MM.1S (cell line): ENCODE results near the gene MPDZ.

Source experiments
- DNase-seq: peaks from one replicate; pipeline ENCODE4 v3.0.0-alpha.2; 2015
- H2AFZ ChIP-seq: fragments of 300-600 bp; sonication (generic); 2 replicates; pipeline ENCODE4 v1.6.0; 2016; ENCODE audit warnings: antibody characterized with exemption, low read length
- H3F3A ChIP-seq: fragments of 300-600 bp; sonication (generic); 2 replicates; pipeline ENCODE4 v1.6.1; 2016; ENCODE audit warnings: mild to moderate bottlenecking, antibody characterized with exemption, low read length, moderate library complexity, mixed read lengths; ENCODE audit not compliant: insufficient read depth
- H3K27ac ChIP-seq: fragments of 300-600 bp; sonication (generic); 2 replicates; pipeline ENCODE4 v1.5.1; 2016; ENCODE audit warnings: mild to moderate bottlenecking, low read length
- H3K27me3 ChIP-seq: fragments of 300-600 bp; sonication (generic); replicated peaks from 2 replicates; pipeline ENCODE4 v1.6.0; 2016; ENCODE audit warnings: low read length; ENCODE audit not compliant: insufficient read depth
- H3K36me3 ChIP-seq: fragments of 300-600 bp; sonication (generic); replicated peaks from 2 replicates; pipeline ENCODE4 v1.6.1; 2016; ENCODE audit warnings: mild to moderate bottlenecking, low read length, mixed read lengths; ENCODE audit not compliant: insufficient read depth
- H3K4me1 ChIP-seq: fragments of 300-600 bp; sonication (generic); 2 replicates; pipeline ENCODE4 v1.6.1; 2016; ENCODE audit warnings: low read length, mixed read lengths
- H3K4me2 ChIP-seq: fragments of 300-600 bp; sonication (generic); 2 replicates; pipeline ENCODE4 v1.6.0; 2016; ENCODE audit warnings: low read depth, low read length
- H3K4me3 ChIP-seq: fragments of 300-600 bp; sonication (generic); 2 replicates; pipeline ENCODE4 v1.5.1; 2016; ENCODE audit warnings: low read length, mixed read lengths
- H3K79me2 ChIP-seq: fragments of 300-600 bp; sonication (generic); 2 replicates; pipeline ENCODE4 v1.6.1; 2016; ENCODE audit warnings: mixed run types, low read length, mixed read lengths
- H3K9ac ChIP-seq: fragments of 300-600 bp; sonication (generic); 2 replicates; pipeline ENCODE4 v1.6.1; 2016; ENCODE audit warnings: low read length, mixed read lengths
- H3K9me2 ChIP-seq: fragments of 300-600 bp; sonication (generic); replicated peaks from 2 replicates; pipeline ENCODE4 v1.6.1; 2016; ENCODE audit warnings: mild to moderate bottlenecking, low read length, mixed read lengths; ENCODE audit not compliant: insufficient read depth
- H3K9me3 ChIP-seq: fragments of 300-600 bp; sonication (generic); replicated peaks from 2 replicates; pipeline ENCODE4 v1.6.1; 2016; ENCODE audit warnings: mild to moderate bottlenecking, low read length, mixed read lengths; ENCODE audit not compliant: insufficient read depth
- H4K20me1 ChIP-seq: fragments of 300-600 bp; sonication (generic); 2 replicates; pipeline ENCODE4 v1.6.1; 2016; ENCODE audit warnings: mild to moderate bottlenecking, low read length, moderate library complexity, mixed read lengths; ENCODE audit not compliant: insufficient read depth
- CTCF ChIP-seq: fragments of 300-600 bp; sonication (generic); IDR thresholded peaks from 2 replicates; pipeline ENCODE4 v1.5.1; 2016; ENCODE audit warnings: antibody characterized with exemption, low read length, mixed read lengths
- EZH2 ChIP-seq: fragments of 300-600 bp; sonication (generic); optimal IDR thresholded peaks from 2 replicates; pipeline ENCODE3; 2017; ENCODE audit warnings: low read depth, mild to moderate bottlenecking, antibody characterized with exemption, low read length, mixed read lengths
- EZH2phosphoT487 ChIP-seq: fragments of 300-600 bp; sonication (generic); IDR thresholded peaks from 2 replicates; pipeline ENCODE4 v1.6.1; 2018; ENCODE audit warnings: antibody characterized with exemption, low read length

Gene MPDZ

GRCh38 chr9:13131416-13131815 lies 148.1 kb downstream of the MPDZ start:
- Histone ChIP-seq H3F3A (no peaks in the 10 kb centered on the region), H3K36me3 (no peaks in the 10 kb centered on the region), H3K27ac (no peak overlapping the region), H2AFZ (no peak overlapping the region), H3K79me2 (no peaks in the 10 kb centered on the region), H3K4me3 (no peak overlapping the region), H4K20me1 (no peaks in the 10 kb centered on the region), H3K9ac (no peak overlapping the region), H3K9me2 (no peaks in the 10 kb centered on the region), H3K9me3 (no peaks in the 10 kb centered on the region), H3K27me3 (no peaks in the 10 kb centered on the region), H3K4me2 (no peak overlapping the region), H3K4me1 (no peaks in the 10 kb centered on the region)
- no peak for DNase-seq
- TF ChIP-seq EZH2 (no peak), EZH2phosphoT487 (no peak), CTCF (no peak)

DNA sequence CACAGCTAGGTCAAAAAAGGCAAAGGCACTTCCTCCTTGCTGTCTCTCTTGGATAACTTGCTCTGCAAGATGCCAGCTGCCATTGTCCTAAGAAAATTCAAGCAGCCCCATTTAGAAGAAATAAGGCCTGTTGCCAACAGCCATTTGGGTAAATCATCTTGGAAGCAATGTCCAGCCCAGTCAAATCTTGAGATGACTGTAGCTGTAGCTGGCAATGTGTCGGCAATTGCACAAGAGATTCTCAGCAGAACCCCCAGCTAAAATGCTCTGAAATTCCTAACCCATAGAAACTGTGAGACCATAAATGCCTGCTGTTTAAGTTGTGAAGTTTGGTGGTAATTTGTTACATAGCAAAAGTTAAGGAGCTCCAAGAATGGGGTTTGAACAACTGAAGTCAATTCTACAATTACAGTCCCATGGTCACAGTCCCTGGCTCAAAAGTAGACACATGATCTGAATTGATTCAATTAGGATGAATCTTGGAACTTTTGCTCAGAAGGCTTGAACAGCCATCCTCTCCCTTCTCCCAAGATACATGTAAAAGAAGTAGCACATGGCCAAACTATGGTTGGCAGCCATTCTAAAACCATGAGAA lies 151.1 kb downstream of the MPDZ start:
- H3K27me3 ChIP-seq, result no peaks in the 10 kb centered on the region
- no peaks in the 10 kb centered on the region for H4K20me1 ChIP-seq
- H3K27ac ChIP-seq, result no peak overlapping the region
- H3K9me3 ChIP-seq, result no peaks in the 10 kb centered on the region
- no peak overlapping the region for H3K4me2 ChIP-seq
- no peak for DNase-seq
- H3F3A ChIP-seq, result no peaks in the 10 kb centered on the region
- H3K9me2 ChIP-seq, result no peaks in the 10 kb centered on the region
- no peaks in the 10 kb centered on the region for H3K79me2 ChIP-seq
- H2AFZ ChIP-seq, result no peak overlapping the region
- TF ChIP-seq EZH2phosphoT487, result no peak
- H3K36me3 ChIP-seq, result no peaks in the 10 kb centered on the region
- H3K4me1 ChIP-seq, result no peaks in the 10 kb centered on the region
- no peak overlapping the region for H3K9ac ChIP-seq
- no peak overlapping the region for H3K4me3 ChIP-seq

DNA sequence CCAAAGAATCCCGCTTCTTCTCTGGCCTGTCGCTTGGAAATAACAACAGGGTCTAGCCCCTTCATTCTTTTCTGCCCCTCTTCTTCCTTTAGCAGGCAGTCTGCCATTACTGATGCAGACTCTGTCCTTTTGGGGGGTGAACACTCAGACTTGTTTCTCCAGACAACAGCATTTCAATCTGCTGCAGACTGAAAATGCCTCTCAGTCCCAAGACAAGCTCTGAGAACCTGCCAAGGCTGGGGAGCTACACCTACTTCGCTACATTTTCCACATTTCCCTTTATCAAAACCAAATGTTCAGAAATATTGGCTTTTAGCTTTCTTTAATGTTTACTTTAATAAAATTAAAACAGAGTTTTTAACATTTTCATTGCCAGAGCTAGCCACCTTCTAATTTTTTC lies 152.4 kb downstream of the MPDZ start:
- H3K27ac ChIP-seq, result no peak overlapping the region
- no peak overlapping the region for H3K9ac ChIP-seq
- no peaks in the 10 kb centered on the region for H3F3A ChIP-seq
- no peaks in the 10 kb centered on the region for H4K20me1 ChIP-seq
- no peak overlapping the region for H2AFZ ChIP-seq
- no peaks in the 10 kb centered on the region for H3K27me3 ChIP-seq
- no peaks in the 10 kb centered on the region for H3K36me3 ChIP-seq
- H3K9me3 ChIP-seq, result no peaks in the 10 kb centered on the region
- H3K4me3 ChIP-seq, result no peak overlapping the region
- no peak for DNase-seq
- TF ChIP-seq EZH2, result no peak
- TF ChIP-seq EZH2phosphoT487, result no peak
- no peak for TF ChIP-seq CTCF
- no peaks in the 10 kb centered on the region for H3K9me2 ChIP-seq
- no peaks in the 10 kb centered on the region for H3K4me1 ChIP-seq
- H3K79me2 ChIP-seq, result no peaks in the 10 kb centered on the region
- no peak overlapping the region for H3K4me2 ChIP-seq

DNA sequence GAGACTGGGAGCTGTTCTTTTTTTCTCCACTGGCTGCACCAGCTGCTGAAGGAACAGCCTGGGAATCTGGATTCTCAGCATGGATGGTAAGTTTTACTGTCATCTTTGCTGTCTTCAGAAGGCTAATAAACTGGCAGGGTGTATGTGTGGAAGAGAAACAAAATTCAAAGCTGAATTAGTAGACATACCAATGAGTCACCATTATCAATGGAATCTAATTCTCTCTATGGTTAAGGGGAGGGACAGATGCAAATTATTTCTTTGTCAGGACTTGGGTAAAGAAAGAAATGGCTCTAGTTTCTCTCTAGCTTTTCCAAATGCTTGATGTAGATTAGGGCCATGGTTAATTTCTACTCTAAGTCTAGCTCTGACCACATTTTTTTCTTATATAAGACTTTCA lies 154.2 kb downstream of the MPDZ start:
- Histone ChIP-seq H3K27ac (no peak overlapping the region), H3K9me2 (no peaks in the 10 kb centered on the region), H3K27me3 (no peaks in the 10 kb centered on the region), H4K20me1 (no peaks in the 10 kb centered on the region), H3K9me3 (no peaks in the 10 kb centered on the region), H3K4me3 (no peak overlapping the region), H3K9ac (no peak overlapping the region), H3F3A (no peaks in the 10 kb centered on the region), H3K4me1 (no peaks in the 10 kb centered on the region), H2AFZ (no peak overlapping the region), H3K36me3 (no peaks in the 10 kb centered on the region), H3K79me2 (no peaks in the 10 kb centered on the region), H3K4me2 (no peak overlapping the region)
- no peak for DNase-seq
- TF ChIP-seq CTCF (no peak), EZH2 (no peak), EZH2phosphoT487 (no peak)
